Retinal pigment epithelial cell (primary cell): ENCODE data around the gene KCTD3.

Experiments
- DNase-seq: peaks from one replicate; pipeline ENCODE4 v3.0.0-alpha.2; 2010; ENCODE audit warnings: low read depth
- H3K4me3 ChIP-seq: 2 replicates; pipeline ENCODE4 v1.5.1; 2011; ENCODE audit warnings: mild to moderate bottlenecking, low read length, control low read depth, moderate library complexity
- CTCF ChIP-seq: conservative IDR thresholded peaks from 2 replicates; pipeline ENCODE4 v1.5.1; 2011; ENCODE audit warnings: low read depth, low read length, control low read depth, inconsistent platforms

The KCTD3 gene

GRCh38 chr1:215594640-215595039, 27.5 kb downstream of the KCTD3 start:
- no peak for TF ChIP-seq CTCF
- H3K4me3 ChIP-seq = no peak overlapping the region
- DNase-seq = no peak

DNA sequence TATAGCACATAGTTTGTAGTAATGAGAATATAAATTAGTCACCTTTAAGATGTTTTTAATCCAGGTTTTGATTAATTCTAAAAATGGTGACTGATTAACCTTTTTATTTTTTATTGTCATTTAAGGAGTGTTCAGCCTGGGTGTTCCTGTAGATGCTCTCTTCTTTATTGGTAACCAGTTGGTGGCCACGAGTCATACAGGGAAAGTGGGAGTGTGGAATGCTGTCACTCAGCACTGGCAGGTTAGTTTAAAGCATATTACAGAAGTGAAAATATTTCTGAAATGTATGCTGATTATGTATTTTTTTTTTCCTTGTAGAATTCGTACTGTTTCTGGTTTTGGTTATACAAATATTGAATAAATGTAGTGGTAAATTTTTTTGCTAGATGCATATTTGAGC, 28.1 kb downstream of the KCTD3 start:
- H3K4me3 ChIP-seq = no peak overlapping the region
- TF ChIP-seq CTCF = no peak
- no peak for DNase-seq

DNA sequence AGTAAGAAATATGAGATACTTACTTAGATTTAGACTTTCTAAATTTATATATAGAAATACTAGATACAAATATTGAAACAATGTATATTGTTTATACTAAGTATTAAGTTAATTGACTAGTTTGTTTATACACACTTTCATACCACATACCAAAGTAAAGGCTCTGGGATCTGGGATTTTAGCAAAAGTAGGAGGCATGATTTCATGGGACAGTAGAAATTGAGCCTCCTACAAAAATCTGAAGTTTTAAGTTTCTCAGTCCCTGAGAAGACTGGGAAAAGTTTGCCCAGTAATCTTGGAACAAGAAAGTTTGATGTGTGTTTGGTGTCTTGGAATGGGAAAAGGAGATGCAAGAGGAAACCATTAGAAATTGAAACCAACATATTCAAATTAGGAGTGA, 30.9 kb downstream of the KCTD3 start:
- DNase-seq = no peak
- TF ChIP-seq CTCF = no peak
- no peak overlapping the region for H3K4me3 ChIP-seq

- no peak for TF ChIP-seq CTCF
- DNase-seq = no peak
- H3K4me3 ChIP-seq = no peak overlapping the region
These were observed 32.4 kb downstream of the KCTD3 start for GRCh38 chr1:215599418-215600074.

GRCh38 chr1:215600258-215600792, 33.2 kb downstream of the KCTD3 start:
- no peak overlapping the region for H3K4me3 ChIP-seq
- DNase-seq = no peak

DNA sequence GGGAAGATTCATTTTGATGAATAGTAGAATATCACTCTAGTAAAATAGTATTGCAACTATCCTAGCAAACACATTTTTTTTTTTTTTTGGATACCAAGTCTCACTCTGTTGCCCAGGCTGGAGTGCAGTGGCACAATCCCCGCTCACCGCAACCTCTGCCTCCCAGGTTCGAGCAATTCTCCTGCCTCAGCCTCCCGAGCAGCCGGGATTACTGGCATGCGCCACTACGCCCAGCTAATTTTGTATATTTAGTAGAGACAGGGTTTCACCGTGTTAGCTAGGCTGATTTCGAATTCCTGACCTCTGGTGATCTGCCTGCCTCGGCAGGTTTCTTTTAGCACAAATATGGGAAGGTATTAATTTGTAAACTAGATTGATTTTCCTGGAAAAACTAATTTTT, 33.8 kb downstream of the KCTD3 start:
- H3K4me3 ChIP-seq = no peak overlapping the region
- no peak for TF ChIP-seq CTCF
- no peak for DNase-seq

More at GRCh38 chr1:215600258-215600792, 33.2 kb downstream of the KCTD3 start:
- no peak for TF ChIP-seq CTCF

DNA sequence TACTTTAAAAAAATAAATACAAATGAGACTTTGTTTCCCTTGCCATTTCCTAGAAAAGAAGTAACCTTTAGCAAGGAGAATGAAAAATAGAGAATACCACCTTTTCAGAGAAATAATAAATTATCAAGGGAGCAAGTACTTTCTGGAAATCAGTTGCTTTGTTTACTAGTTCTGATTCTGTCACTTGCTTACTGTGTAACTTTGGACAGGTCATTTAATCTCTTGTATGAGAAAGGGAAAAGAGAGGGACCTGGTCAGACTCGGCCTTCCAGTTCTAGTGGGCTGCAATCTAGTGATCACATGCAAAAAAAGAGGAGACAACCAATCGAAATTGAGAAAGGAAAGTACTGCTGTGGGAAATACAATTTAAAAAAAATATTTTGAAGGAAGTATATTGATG, 34.2 kb downstream of the KCTD3 start:
- no peak overlapping the region for H3K4me3 ChIP-seq
- no peak for TF ChIP-seq CTCF
- no peak for DNase-seq
